Glomerular visceral epithelial cell (primary cell): ENCODE data around the gene RFX8.
"Not testable (repeated sequence)": the region's sequence is repeated elsewhere in the genome, so short reads cannot be mapped to it uniquely, and the experiment has no call there.

Experiments used
- DNase-seq: peaks from one replicate; pipeline ENCODE4 v3.0.0-alpha.2; 2016; ENCODE audit errors: extremely low spot score

Gene RFX8

DNA sequence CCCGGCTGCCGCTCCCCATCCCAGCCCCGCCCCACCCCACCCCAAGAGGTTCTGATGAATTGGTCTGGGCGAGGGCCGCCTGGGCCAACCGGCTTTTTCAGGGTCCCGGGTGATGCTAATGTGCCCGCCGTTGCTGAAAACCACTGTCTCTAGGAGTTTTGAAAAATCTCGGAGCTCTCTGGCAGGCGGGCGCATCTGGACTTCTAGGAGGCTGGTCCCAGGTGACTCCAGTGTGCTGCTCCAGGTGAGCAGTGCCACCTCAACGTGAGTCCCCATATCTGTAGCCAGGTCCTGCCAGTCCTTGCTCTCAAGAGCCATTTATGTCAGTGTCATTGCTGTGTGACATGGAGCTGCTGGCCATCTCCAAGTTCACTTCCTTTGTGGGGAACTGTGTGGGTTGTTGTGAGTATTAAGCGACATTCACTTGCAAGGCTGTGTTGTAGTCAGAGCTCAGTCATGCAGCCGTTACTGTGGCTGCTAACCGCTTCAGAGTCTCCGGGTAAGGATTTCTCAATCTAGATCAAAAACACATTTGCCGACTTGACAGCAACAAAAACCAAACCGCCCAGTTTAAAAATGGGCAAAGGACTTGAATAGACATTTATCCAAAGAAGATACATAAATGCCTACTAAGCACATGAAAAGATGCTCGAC, at the start of gene RFX8:
RFX8 (minus strand) TSS at position 382 of the 654 bp plus-strand sequence. CDS start 8,264 bp downstream, outside the sequence.
- no peak for DNase-seq

DNA sequence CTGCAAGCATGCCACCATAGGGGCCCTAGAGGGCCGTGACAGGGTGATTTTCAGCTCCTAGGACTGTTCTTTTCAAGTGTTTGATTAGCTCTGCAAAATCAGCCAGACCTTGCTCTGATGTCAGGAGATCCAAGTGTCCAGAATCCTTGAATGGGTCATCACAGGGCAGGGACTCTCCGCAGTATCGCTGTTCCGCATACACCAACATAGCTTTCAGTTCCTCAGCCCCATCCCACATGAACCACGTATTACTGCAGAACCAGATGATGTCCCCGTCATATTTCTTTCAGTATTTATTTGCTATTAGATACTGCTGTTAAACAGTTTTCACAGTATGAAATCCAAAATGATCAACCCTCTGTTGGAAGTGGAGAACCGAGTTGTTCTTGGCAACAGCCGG, 46.6 kb upstream of the RFX8 start:
- no peak for DNase-seq

DNA sequence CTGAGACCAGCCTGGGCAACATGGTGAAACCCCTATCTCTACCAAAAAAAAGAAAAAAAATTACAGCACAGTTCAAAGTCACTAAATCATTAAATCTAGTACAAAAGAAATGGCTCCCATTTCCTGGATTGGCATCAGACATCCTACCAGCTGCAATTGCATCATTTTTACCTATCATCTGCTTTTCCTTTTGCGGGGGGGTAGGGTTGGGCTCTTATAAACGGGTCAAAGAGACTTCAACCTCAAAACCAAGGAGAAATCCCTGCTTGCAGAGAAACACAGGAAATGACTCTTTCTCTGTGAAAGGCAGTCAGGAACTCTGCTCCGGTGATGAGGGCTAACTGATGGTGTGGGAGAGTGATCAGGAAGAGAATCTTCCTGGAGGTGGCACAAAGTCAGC, 45.3 kb upstream of the RFX8 start:
- peak; percentile 80 for DNase-seq

DNA sequence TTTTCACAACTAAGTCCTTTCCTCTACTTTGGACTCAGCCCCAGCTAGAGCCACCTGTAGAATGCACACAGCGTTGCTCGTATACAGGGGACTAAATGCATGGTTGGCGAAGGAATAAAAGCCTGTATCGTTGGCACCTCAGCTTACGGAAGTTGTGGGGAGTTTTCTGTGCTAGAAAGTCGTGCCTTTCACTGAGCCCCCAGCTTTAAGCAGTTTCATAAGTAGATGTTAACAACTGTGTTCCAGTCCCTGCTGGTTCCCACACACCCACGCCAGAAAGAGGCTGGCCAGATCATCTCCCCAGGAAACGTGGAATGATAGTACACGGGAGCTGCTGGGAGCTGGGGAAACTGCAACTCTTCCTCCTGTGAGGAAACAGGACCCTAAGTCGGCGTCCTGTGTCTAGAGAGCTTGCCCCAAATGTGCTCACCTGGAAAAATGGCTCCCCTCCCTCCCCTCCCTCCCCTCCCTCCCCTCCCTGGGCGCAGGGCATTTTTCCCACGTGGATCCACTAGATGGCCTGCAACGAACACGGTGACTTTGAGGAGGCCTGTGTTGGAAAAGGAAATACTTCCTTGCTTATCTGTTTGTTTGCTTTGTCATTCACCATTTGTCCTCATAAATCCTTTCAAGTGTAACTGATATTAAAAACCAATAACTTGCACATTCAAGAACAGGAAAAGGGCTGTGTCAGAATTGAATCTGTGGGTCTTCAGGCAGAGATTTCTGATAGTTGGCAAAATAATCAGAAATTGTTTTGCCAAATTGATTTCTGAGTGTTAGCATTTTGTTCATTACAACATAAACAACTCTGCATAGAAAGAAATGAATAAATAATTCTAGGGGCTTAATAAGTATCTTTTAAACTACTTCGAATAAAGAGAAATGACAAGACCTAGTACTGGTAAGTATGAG, 43.9 kb upstream of the RFX8 start:
- peak; percentile 57 for DNase-seq

DNA sequence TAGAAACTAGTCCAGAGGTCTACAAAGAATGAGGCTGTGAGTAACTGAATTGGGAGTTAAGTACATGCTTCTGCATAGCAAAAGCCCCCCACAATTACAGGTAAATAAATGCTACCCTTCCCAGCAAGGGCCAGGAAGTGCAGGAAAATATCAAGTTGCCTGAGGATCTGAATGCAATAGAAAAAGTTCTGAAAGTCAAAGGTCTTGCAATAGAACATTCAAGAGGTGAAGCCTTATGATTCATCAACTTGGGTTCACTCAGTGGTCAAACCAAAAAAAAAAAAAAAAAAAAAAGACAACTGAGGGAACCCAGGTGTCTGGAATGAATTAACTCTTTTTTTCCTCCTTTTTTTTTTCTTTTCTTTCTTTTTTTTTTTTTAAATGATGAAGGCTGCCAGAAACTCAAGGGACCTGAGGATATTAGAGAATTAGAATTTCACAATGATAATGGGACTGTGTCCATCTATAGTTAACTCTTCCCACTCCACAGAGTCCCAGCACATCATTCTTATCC, 42.9 kb upstream of the RFX8 start:
- peak; percentile 64 for DNase-seq

DNA sequence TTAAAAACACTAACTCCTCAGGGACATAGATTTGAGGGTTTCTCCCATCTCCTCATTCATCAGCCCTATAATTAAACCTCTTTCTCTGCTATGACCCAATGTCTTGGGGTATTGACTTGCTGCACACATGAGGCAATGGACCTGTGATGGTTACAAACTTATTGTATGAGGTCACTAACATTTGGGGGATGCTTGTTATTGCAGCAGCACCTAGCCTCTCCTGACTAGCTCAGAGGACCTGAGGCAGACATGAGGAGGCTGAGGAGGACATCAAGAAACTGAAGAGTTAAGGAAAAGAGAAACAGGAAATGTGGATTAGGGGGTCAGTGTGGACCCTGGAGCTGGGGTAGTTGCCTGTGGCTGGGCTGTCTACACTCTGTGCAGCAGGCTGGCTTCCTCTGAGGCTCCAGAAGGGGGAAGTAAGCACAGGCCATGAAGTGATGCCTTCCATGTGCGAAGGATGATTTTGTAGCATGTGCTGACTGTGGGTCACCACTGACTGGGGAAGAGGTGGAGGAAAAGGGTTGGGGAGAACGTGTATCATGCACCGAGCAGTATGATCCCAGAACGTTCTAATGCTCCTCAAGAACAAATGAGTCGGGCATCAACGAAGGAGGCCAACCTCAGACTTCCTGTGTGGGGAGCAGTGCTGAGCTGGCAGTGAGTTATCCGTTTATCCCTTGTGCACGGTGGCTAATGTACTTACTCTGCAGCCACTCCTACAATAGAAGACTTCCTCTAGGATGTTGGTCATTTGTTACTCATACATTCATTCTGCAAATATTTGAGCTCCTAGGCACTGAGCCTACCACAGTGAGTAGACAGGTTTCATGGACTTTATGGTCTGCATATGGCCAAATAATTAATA, 42.1 kb upstream of the RFX8 start:
- DNase-seq = peak; percentile 89

DNA sequence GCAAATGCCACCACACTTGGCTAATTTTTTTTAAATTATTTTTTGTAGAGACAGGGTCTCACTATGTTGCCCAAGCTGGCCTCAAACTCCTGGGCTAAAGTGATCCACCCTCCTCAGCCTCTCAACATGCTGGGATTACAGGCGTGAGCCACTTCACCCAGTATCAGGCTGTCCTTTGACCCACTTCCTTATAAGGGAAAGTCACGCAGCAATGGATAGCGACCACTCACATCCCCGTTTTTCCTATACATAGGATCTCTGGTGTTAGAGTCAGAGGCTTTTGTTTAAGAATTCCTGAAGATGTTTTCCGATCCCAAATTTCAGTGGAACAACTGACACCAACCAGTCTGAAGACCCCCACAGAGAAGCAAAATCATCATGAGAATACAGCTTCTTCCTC, 41.4 kb upstream of the RFX8 start:
- no peak for DNase-seq

DNA sequence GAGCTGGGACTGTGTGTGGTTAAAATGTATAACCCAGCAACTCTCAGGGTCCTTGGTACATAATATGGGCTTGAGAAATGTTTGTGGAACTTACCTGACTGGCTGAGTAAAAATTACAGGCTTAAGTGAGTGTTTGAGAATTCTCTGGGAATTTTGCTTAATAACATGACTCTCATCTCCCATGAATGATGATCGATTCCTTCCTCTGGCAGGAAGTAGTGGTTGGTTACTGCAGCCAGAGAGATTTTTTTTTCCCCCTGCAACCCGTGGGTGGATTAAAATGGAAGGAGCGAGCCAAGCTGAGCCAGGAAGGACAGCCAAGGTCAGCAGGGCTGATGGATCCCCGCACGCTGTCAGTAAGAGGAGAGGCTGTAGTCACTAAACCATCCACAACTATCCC, 40.6 kb upstream of the RFX8 start:
- DNase-seq = no peak

DNA sequence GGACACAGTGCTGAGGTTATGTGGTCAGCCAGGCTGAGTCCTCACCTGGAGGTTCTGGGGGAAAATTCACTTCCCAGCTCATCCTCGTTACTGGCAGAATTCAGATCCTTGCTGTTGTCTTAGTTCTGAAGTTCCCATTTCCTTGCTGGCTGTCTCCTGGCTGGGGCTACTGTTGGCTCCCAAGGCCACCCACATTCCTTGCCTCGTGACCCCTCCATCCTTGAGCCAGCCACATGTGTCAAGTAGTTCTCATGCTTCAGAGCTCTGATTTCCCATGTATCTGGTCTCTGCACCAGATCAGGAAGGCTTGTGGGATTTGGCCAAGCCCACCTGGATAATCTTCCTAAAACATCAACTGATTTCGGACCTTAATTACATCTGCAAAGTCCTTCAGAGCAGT, 38.1 kb upstream of the RFX8 start:
- DNase-seq = no peak

DNA sequence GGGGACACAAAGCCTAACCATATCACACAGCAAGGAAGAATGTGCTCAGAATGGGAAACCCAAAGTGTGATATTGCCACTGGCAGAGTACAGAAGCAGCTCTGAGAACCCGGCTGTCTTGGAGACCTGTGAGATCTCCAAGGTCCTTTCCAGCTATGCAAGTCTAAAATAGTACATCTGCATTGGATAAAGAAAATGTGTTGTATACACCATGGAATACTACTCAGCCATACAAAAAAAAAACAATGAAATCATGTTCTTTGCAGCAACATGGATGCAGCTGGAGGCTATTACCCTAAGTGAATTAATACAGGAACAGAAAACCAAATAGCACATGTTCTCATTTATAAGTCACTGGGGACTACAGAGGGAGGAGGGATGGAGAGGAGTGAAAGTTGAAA, 36.5 kb upstream of the RFX8 start:
- no peak for DNase-seq

DNA sequence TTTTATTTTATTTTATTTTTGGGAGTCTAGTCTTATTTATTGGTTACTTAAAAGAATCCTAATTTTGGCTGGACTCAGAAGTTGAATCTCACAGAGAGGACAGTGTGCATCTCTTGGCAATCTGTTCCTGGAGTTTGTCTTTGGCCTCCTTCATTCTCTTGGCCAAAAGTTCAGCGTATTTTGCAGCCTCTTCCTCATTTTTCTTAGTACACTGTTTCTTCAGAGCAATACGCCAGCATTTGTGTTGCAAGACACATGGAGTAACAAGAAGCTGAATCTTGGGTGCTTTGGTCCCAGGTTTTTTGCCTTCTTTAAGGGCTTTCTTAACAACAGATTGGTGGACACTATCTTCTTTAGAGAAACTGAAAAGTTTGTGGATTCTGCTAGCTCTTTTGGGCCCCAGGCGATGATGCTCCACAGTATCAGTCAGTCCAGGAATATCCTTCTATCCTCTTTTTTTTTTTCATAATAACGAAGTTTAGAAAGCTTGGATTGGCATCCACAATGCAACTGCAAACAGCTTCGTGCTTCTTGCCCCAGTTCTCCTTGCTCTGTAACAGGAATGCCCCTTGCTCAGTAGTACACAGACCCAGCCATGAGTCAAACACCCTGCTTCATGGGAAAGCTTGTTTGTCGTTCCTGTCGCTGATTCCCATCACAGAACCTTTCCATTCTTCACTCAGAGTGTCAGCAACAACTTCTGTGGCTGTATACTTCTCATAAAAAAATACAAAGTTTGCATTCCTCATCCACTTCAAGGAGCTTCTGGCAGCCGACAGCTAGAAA, 34.8 kb upstream of the RFX8 start:
- no peak for DNase-seq

DNA sequence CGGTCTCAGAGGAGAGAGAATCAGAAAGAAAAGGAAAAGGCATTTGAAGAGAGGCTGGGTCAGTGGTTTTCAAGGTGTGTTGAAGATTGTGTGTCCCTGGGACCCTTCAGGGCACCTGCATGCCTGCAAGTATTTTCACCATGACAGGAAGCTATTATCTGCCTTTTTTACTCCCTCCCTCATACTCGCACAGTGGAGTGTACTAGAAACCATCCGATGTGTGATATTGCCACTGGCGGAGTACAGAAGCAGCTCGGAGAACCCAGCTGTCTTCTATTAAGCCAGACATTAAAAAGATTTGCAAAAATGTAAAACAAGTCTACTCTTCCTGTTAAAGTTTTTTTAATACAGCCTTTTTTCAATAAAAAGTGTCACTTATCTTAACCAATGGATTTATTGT, 33.7 kb upstream of the RFX8 start:
- DNase-seq = no peak

DNA sequence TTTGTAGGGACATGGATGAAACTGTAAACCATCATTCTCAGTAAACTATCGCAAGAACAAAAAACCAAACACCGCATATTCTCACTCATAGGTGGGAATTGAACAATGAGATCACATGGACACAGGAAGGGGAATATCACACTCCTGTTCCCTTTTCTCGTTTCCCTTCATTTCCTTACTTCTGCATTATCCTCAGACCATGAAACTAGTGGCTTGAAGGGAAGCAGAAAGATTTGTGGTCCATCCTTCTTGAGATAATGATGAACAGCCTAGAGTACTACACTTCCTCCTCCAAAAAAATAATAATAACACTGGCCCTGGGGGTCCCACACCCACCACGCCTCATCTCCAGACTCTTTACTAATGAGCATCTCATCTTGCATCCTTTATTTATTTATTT, 30.4 kb upstream of the RFX8 start:
- DNase-seq = not testable (repeated sequence)

DNA sequence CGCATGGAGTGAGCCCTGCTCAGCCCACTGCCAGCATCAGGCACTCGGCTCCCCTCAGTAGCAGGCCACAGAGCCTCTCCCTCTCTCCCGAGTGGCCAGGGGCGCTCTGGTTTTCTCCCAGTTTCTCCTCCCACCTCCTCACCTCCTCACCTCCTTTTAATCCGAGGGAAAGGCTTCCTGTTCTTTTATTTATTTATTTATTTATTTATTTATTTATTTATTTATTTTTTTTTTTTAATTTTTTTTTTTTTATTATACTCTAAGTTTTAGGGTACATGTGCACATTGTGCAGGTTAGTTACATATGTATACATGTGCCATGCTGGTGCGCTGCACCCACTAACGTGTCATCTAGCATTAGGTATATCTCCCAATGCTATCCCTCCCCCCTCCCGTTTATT, 29.8 kb upstream of the RFX8 start:
- not testable (repeated sequence) for DNase-seq

DNA sequence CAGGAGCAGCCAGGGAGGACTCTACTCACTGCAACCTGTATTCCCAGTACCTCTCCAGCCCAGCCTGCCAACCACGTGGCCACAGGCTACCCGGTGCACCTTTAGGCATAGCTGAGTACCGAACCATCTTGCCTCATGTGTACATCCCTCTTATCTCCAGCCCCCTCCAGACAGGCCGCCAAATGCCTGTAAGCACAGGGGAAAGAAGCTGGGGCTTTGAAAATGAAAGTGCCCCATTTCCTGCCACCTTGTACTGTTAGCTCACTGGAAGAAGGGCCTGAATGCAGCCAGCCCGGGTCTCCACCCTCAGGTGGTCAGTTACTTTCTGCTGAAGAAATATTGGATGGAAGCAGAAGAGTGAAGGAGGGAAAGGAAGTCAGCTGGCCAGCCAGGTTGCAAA, 27.2 kb upstream of the RFX8 start:
- no peak for DNase-seq

DNA sequence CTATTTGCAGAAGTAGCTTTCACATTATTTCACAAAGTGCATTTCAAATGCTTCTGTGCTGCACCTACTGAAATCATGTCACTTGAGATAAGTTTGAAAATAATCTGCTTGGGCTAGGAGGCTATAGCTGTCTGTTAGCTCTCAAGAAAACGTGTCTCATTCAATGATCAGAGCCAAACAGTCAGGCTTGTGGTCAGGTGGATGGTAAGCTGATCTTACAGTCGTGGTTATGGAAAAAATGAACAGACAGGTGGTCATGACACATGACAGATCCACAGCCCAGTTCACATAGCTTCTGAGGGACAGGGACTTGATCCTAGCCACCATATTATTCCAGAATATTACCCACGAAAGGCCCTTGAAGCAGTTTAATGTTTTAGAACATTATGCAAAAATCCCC, 26.5 kb upstream of the RFX8 start:
- peak; percentile 51 for DNase-seq

DNA sequence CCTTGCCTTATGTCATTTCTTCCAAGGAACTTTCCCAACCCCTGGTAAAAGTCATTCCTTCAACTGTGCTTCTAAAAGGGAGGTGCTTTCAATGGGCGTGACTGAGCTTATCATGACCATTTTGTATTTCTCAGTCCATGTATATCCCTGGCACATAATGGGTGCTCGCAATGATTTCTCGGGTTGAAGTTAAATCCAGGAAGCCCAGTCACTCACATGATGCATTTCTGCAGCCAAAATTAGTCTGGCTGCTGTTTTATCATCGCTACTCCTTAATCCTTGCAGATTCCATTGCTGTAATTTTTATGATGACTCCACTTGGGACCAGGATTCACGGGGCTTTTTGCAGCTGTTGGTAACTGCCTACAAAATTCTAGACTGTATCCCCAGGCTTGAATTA, 25.9 kb upstream of the RFX8 start:
- no peak for DNase-seq

DNA sequence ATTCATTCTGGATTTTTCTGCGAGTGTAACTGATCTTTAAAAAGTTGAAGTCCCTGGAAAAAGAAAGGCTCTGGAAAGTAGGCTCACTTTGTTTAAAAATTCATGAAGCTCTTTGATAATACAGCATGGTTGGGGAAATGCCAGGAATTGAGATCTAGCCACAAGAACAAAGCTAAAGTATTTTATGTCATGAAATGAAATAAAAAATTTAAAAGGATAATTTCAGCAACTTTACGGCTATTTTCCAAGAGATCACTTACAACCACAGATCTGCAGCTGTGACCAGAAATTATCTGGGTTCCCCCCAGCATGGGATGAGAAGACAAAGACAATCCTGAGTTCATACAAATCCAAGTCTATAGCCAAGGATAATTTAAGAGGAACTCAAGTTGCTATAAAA, 25.3 kb upstream of the RFX8 start:
- DNase-seq = no peak

DNA sequence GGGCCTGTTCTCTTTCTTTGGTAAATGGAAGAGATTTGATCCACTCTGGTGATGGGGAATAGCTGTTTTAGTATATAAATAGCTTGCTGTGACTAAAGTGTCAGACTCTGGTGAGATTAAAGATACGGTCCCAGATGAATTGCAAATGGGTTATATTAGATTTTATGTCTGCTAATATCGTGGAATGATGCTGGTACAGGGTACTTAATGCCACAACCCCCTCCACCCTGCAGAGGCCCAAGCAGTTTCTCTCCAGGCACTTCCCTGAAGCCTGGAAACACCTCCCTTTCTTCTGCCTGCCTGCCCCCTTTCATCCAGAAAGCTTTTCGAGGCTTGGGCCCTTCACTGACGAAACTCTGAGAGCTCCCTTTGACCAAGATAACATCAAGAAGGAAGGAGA, 21.4 kb upstream of the RFX8 start:
- DNase-seq = no peak

DNA sequence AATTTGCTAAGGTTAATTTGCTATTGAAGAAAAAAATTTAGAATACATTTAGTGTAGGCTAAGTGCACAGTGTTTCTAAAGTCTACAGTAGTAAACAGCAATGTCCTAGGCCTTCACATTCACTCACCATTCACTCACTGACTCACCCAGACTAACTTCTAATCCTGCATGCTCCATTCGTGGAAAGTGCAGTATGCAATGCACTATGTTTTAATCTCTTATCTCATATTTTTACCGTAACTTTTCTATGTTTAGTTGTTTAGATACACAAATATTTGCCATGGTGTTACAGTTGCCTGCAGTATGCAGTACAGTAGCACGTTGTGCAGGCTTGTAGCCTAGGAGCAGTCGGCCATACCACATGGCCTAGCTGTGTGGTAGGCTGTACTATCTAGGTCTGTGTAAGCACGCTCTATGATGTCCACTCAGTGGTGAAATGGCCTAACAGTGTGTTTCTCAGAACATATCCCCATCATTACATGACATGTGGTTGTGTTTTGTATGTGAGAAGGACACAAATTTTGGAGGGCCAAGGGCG, 18.1 kb upstream of the RFX8 start:
- no peak for DNase-seq

DNA sequence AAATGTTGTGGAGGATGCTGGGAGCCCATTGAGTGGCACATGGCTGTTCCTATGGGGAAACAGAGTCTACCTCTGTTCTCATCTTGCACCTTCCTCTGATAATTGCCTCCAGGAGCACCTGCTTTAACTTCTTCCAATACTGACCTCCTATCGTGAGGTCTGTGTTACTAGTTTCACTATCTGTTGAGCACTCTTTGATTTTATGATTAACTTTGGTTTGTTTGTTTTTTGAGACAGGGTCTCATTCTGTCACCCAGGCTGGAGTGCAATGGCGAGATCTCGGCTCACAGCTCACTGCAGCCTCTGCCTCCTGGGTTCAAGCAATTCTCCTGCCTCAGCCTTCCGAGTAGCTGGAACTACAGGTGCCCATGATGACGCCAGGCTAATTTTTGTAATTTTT, 12.1 kb upstream of the RFX8 start:
- DNase-seq = no peak
